ENCODE measurements around the gene ALOX5.
"Not testable (repeated sequence)": the region's sequence is repeated elsewhere in the genome, so short reads cannot be mapped to it uniquely, and the experiment has no call there.

The ALOX5 gene

DNA sequence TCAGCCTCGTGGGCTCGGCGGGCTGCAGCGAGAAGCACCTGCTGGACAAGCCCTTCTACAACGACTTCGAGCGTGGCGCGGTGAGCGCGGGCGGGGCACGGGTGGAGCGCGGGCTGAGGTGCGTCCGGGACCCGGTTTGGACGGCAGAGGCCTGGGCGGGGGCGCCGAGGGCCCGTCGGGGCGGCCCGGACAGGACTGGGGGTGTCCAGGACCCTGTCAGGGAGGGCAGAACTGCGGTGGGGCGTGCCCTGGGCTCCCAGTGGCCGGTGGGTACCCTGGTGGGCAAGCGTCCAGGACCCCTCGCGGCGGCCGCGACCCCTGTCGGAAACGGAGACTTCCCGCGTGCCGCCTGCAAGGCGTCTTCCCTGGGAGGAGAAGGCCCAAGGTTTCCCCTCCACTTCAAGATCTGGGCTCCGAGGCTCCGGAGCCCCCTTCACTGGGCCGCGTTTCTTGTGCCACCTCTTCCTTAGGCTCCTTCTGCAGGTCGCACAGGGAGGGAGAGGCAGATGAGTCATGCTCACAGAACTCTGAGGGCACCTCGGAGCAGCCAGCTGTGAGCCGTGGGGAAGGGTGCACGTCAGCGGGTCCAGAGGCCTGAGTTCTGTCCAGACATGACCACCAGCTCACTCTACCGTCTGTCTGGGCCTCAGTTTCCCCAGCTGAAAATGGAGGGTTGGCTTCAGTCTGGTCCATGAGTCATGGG is 485 bp downstream of the ALOX5 start:
- DNase-seq (ENCODE audit: low read depth) = no peak

- no peak for DNase-seq (ENCODE audit: low read depth)
Observed at GRCh38 chr10:45375101-45375500, 1.1 kb downstream of the ALOX5 start.

DNA sequence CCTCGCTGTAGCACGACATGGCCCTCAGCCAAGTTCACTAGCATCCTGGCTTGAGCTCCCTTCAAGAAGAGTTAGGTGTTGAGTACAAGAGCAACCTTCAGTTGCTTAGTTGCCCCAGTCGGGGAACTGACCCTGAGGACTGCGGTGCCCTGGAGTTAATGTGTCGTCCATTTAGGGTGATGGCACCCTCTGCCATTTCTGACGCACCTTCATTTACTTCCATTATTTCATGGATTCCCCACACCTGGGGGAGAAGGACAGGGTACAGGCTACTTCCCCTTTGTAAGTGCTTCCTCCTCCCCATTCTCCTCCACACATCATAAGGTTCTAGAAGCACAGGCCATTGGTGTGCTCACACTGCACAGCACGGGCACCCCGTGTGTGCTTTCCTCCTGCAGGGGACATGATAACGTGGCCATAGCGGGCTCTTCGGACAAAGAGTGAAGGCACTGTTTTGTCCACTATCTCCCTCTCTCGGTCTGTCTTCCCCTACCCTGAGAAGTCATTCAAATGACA is 1.8 kb downstream of the ALOX5 start:
- no peak for DNase-seq (ENCODE audit: low read depth)

- no peak for DNase-seq (ENCODE audit: low read depth)
Observed at GRCh38 chr10:45376371-45376801, 2.4 kb downstream of the ALOX5 start.

GRCh38 chr10:45377321-45377720 is 3.3 kb downstream of the ALOX5 start:
- no peak for DNase-seq (ENCODE audit: low read depth)

GRCh38 chr10:45377858-45378257 is 3.8 kb downstream of the ALOX5 start:
- no peak for DNase-seq (ENCODE audit: low read depth)

GRCh38 chr10:45378914-45379726 is 5.1 kb downstream of the ALOX5 start:
- DNase-seq (ENCODE audit: low read depth) = no peak

GRCh38 chr10:45379891-45380540 is 6.0 kb downstream of the ALOX5 start:
- DNase-seq (ENCODE audit: low read depth) = no peak

GRCh38 chr10:45380903-45381620 is 7.0 kb downstream of the ALOX5 start:
- DNase-seq (ENCODE audit: low read depth) = no peak

DNA sequence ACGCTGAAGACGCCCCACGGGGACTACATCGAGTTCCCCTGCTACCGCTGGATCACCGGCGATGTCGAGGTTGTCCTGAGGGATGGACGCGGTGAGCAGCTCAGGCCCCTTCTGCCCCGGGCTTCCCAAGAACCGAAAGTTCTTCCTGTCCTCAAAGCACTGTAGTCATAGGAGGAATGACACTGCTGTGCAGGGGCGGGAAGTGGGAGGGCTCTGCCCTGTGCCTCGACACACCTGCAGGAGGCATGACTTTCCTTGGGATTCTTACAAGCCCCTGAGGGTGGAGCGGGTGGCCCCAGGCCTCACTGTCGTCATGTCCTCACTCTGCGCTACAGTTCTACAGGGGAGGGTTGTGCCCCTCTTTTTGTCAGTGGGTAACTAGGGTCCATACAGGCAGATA is 8.6 kb downstream of the ALOX5 start:
- no peak for DNase-seq (ENCODE audit: low read depth)

DNA sequence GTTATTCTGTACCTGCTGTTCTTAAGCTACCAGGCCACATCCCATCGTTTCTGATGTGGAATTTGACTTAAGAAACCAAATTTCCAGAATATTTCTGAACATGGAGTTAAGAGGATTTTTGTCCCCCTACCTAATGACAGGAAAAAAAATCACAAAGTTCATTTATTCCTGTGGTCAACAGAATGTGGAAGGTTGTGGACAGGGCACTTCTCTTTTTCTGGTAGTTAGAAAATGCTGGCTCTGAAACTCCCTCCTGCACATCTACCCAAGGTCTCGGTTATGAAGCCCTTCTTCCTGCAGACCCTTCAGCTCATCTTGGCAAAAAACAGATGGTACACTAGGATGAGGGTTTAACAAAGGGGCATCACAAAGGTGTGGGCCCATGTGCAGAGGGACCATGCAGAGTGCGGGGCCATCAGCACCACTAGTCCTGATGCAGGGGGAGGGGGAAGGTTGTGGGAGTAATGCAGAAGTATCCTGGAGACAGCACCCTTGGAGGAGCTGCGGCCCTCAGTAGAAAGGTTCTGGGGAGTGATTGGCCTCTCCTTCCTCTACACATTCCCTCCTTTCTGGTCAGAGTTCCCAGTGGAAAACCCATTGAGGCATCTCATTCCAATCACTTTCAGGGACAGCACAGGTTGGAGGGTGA is 9.8 kb downstream of the ALOX5 start:
- no peak for DNase-seq (ENCODE audit: low read depth)

- no peak for DNase-seq (ENCODE audit: low read depth)
Observed at GRCh38 chr10:45386657-45387056, 12.6 kb downstream of the ALOX5 start.

DNA sequence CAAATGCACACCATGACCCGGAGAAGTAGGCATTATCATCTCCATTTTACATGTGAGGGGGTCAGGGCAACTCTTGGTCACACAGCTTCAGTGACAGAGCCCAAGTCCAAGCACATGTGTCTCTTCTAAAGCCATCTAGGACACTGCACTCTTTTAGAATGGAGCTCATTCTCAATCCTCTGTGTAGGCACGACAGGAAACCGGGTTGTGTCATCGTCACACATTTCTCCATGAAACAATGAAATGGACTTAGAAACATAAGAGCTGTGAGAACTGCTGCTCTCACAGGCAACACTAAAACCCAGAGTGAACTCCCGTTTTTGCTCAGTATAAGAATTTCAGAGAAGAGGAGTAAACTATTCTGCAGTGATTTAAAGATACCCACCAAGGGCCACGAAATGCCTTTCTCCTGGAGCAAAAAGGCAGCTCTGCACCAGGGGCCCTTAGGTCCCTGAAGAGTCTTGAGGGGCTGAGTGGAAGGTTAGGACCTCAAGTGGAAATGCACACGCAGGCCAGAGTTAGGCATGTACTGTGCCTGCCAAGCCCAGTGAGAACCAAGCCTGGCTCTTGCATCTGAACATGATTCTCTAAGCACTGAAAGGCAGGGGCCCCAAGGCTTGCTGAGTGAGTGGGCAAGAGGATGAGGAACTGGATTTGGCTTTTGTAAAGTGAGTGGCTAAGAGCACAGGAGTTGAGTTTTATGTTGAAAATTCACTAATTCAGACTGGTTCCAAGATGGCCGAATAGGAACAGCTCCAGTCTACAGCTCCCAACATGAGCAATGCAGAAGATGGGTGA is 13.3 kb downstream of the ALOX5 start:
- DNase-seq (ENCODE audit: low read depth) = no peak

DNA sequence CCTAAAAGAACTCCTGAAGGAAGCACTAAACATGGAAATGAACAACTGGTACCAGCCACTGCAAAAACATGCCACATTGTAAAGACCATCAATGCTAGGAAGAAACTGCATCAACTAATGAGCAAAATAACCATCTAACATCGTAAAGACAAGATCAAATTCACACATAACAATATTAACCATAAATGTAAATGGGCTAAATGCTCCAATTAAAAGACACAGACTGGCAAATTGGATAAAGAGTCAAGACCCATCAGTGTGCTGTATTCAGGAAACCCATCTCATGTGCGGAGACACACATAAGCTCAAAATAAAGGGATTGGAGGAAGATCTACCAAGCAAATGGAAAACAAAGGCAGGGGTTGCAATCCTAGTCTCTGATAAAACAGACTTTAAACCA is 15.7 kb downstream of the ALOX5 start:
- DNase-seq (ENCODE audit: low read depth) = not testable (repeated sequence)

DNA sequence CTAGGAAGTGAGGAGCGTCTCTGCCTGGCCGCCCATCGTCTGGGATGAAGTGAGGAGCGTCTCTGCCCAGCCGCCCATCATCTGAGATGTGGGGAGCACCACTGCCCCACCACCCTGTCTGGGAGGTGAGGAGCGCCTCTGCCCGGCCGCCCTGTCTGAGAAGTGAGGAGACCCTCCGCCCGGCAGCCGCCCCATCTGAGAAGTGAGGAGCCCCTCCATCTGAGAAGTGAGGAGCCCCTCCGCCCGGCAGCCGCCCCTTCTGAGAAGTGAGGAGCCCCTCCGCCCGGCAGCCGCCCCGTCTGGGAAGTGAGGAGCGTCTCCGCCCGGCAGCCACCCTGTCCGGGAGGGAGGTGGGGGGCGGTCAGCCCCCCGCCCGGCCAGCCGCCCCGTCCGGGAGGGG is 17.6 kb downstream of the ALOX5 start:
- not testable (repeated sequence) for DNase-seq (ENCODE audit: low read depth)

DNA sequence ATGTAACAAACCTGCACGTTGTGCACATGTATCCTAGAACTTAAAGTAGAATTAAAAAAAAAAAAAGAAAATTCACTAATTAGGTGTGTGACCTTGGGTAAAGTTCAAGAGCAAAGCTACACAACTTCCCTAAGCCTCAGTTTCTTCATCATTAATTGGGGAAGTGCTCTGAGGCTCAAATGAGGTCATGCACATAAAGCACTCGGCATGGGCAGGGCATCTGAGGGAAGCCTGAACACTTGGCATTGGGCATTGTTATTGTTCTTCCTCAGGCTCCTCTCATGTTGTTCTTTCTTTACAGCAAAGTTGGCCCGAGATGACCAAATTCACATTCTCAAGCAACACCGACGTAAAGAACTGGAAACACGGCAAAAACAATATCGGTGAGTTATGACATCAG is 21.5 kb downstream of the ALOX5 start:
- DNase-seq (ENCODE audit: low read depth) = no peak

DNA sequence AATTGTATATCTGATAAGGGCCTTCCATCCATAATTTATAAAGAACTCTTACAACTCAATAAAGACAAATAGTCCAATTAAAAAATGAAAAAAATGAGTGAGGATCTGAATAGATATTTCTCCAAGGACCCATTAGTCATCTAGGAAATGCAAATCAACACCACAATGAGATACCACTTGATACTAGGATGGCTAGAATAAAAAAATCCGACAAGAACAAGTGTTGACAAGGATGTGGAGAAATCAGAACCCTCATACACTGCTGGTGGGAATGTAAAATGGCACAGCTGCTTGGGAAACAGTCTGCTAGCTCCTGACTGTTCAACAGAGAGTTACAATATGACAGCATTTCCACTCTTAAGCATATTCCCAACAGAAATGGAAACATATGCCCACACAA is 24.6 kb downstream of the ALOX5 start:
- DNase-seq (ENCODE audit: low read depth) = no peak

- no peak for DNase-seq (ENCODE audit: low read depth)
Observed at GRCh38 chr10:45399113-45399512, 25.1 kb downstream of the ALOX5 start.

GRCh38 chr10:45403151-45403550 is 29.1 kb downstream of the ALOX5 start:
- no peak for DNase-seq (ENCODE audit: low read depth)

DNA sequence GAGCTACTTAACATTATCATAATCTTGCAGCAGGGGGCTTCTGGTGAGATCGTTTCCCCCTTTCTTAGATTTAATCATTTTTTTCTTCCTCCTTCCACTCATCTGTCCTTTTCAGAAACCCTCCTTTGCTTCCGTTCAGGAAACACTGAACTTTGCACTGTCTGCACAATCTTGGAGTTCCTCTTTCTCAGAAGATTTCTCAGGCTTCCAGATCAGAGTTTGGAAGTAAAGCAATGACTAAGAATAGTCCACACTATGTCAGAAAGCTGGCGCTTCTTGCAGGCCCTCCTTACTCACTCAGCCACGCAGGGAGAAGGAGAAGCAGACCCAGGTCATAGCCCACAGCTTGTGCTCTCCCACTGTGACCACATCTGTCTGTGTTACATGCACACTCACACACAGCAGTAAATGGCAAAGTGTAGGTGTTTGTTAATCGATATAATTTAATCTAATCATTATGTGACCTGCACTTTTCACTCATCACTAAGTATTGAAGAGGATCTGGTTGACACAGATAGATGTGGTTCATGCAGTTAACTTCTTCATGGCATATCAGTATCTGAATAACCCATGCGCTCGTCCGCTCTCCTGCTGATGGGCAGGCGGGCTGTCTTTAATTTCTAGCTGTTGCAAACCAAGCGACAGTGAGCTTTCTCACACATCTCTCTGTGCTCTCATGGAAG is 30.2 kb downstream of the ALOX5 start:
- no peak for DNase-seq (ENCODE audit: low read depth)

Measured in fibroblast of the conjunctiva (primary cell).